AG10803 (cell line): ENCODE data around the gene RXFP1.
A peak's percentile ranks its signal among the peaks of the same experiment; 100 is the strongest.

Experiments
- DNase-seq: peaks from one replicate; pipeline ENCODE4 v3.0.0; 2010; ENCODE audit warnings: low read depth
- H3K4me3 ChIP-seq: 2 replicates; pipeline ENCODE4 v1.5.1; 2011; ENCODE audit warnings: mild to moderate bottlenecking, low read length, control low read depth
- CTCF ChIP-seq: conservative IDR thresholded peaks from 2 replicates; pipeline ENCODE4 v1.5.1; 2011; ENCODE audit warnings: mild to moderate bottlenecking, low read length, control low read depth, inconsistent platforms

RXFP1 gene

GRCh38 chr4:158521484-158522088 lies at the start of gene RXFP1:
Gene RXFP1, plus strand, starts transcription at chr4:158521882. Its CDS starts 95 bp downstream, at chr4:158521977.
- no peak for TF ChIP-seq CTCF
- no peak for DNase-seq
- H3K4me3 ChIP-seq: no peak within 1 kb of the TSS

- TF ChIP-seq CTCF: no peak
- DNase-seq: no peak
Observed at GRCh38 chr4:158481811-158482210, 39.9 kb upstream of the RXFP1 start.

GRCh38 chr4:158484173-158484885 lies 37.4 kb upstream of the RXFP1 start:
- TF ChIP-seq CTCF: no peak
- DNase-seq: no peak

More at GRCh38 chr4:158481811-158482210, 39.9 kb upstream of the RXFP1 start:
- no peak overlapping the region for H3K4me3 ChIP-seq

GRCh38 chr4:158490629-158491028 lies 31.1 kb upstream of the RXFP1 start:
- no peak for DNase-seq
- TF ChIP-seq CTCF: no peak
- no peak overlapping the region for H3K4me3 ChIP-seq

More at GRCh38 chr4:158484173-158484885, 37.4 kb upstream of the RXFP1 start:
- no peak overlapping the region for H3K4me3 ChIP-seq

GRCh38 chr4:158492391-158492790 lies 29.3 kb upstream of the RXFP1 start:
- TF ChIP-seq CTCF: no peak
- no peak for DNase-seq
- H3K4me3 ChIP-seq: no peak overlapping the region

- no peak for DNase-seq
- TF ChIP-seq CTCF: peak; percentile 41
- H3K4me3 ChIP-seq: no peak overlapping the region
Observed at GRCh38 chr4:158496030-158496741, 25.5 kb upstream of the RXFP1 start.
